GM21528 (cell line): ENCODE data around the gene PPFIBP1.
"Not testable (repeated sequence)": the region's sequence is repeated elsewhere in the genome, so short reads cannot be mapped to it uniquely, and the experiment has no call there.

Source experiments
- ATAC-seq: cut with Tn5 transposase; IDR thresholded peaks from one replicate; pipeline ENCODE4 v1.9.1; 2021; ENCODE audit warnings: mild to moderate bottlenecking, moderate library complexity; ENCODE audit not compliant: unreplicated experiment, low FRiP score

Gene PPFIBP1

GRCh38 chr12:27616356-27617142 is 92.5 kb downstream of the PPFIBP1 start:
- ATAC-seq: no peak

GRCh38 chr12:27618836-27619235 is 94.8 kb downstream of the PPFIBP1 start:
- no peak for ATAC-seq

DNA sequence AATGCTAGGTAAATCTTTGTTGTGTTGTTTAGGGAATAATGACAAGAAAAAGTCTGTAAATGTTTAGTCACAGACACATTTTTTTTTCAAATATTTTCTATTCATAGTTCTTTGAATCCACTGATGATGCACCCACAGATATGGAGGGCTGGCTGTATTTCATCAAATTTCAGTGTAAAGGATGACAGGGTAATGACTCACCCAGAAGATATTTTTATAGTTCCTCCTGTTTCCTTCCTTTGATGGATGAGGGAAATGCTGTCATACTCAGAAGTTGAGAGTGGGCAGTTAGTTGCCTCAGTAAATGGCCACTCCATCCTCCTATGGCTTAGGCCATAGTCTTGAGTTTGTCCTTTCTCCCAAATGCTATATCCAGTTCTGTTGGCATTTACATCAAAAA is 95.3 kb downstream of the PPFIBP1 start:
- no peak for ATAC-seq

- ATAC-seq: no peak
These were observed 96.1 kb downstream of the PPFIBP1 start for GRCh38 chr12:27620121-27620520.

DNA sequence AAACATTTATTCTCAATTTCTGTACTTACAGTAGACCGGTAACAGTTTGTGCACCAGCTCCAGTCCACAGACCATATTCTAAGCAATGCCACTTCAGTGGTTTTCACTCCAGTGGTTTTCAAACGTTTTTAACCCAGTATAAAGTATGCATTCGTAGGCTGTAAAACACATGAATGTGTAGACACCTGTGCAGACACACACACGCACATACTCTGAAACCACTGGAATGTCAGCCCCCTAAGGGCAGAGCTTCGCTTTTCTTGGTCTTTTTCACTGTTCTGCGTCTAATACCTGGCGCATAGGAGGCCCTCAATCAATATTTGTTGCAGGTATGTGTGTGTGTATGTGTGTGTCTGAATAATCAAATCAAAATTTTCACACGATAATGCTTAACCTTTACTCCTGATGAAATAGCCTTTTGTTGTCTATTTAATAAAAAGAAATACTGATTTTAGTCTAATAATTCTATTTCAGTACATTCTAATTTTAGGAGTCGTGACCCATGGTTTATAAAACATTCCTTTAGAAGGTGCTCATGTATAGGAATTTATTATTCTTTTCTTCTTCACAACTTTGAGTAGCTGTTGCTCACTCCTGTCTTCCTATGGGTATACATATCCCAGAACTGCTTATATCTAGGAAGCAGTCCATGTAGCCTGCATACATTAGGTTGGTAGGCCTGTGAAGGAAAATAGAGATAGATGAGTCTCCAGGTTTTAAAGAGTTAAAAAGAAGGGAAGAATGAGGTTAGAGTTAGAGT is 98.6 kb downstream of the PPFIBP1 start:
- no peak for ATAC-seq

DNA sequence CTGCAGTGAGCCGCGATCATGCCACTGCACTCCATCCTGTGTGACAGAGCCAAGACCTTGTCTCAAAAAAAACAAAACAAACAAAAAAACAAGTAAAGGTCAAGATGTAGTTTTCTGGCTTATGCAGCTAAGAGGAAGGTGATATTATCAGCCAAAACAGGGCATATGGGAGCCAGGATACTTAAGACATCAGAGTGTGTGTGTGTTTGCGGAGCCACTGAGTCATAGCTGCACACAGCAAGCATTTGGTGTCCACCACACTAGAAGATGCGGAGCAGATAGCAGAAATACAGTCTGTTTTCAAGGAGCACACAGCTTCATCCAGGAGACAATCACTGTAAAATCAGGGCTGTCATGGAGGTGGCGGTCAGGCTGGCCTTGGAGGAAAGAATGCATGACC is 99.6 kb downstream of the PPFIBP1 start:
- ATAC-seq: no peak

DNA sequence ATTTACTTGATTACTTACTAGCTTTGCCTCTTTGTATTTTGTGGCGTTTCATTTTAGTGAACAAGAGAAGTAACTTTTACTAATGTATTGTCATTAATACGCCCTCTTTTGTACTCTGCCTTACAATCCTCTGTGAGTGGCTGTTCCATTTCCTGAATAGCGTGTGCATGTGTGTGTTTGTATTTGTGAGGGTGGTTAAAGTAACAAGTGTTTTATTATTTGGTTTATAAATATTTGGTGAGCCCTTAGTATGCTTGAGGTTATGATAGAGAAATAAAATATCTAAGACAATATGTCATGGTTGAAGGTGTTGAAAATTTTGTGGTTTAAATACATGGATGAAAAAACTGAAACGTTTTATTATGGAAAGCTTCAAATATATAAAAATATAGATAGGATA is 100.6 kb downstream of the PPFIBP1 start:
- no peak for ATAC-seq

GRCh38 chr12:27627123-27627852 is 103.3 kb downstream of the PPFIBP1 start:
- no peak for ATAC-seq

DNA sequence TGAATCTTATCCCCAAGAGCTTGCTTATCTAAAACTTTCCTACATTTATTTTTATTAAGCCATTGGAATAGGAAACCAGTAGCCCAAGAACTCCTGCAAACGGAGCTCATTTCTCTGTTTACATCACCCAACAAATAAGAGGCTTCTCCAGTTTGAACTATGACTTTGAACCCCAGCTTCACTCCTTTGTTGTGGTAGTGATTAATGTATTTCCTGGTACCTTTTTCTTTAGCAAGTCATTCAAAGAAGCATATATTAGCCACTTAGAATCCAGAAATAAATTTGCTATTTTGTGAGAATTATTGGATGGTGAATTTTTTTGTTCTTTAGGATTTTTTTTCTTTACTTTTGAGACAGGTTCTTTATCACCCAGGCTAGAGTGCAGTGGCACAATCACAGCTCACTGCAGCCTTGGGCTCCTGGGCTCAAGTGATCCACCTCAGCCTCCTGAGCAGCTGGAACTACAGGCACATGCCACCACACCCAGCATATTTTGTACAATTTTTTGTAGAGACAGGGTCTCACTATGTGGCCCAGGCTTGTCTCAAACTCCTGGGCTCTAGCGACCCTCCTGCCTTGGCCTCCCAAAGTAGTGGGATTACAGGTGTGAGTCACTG is 104.0 kb downstream of the PPFIBP1 start:
- not testable (repeated sequence) for ATAC-seq

DNA sequence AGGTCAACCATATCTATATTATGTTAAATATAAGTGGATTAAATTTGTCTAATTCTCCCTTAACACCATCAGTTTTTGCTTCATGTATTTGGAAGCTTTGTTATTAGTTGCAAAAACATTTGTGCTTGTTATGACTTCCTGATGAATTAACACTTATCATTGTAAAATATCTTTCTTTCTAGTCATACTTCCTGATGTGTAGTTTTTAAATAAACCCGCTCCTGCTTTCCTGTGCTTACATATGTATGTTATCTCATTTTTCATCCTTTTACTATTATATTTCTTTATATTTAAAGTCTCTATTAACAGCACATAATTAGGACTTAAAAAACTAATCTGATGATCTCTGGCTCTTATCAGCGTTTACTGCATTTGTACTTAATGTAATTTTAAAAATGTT is 106.2 kb downstream of the PPFIBP1 start:
- not testable (repeated sequence) for ATAC-seq

GRCh38 chr12:27631365-27631764 is 107.4 kb downstream of the PPFIBP1 start:
- no peak for ATAC-seq

GRCh38 chr12:27631813-27632491 is 107.9 kb downstream of the PPFIBP1 start:
- no peak for ATAC-seq

GRCh38 chr12:27635349-27635972 is 111.5 kb downstream of the PPFIBP1 start:
- ATAC-seq: no peak

DNA sequence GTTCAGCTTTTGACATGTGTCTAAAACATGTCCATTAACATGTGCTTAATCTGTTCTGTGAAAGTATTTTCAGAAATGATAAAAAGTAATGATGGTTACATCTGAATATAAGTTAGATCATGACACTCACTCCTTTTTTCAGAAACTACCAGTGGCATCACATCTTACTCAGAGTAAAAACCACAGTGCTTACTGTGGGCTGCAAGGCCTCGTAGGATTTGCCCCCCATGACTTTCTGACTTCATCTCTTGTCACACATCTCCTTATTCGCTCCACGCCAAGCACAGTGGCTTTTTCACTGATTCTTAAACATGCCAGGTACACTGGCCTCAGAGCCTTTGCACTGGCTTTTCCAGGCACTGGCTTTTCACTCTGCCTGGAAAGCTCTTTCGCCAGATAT is 112.6 kb downstream of the PPFIBP1 start:
- not testable (repeated sequence) for ATAC-seq

DNA sequence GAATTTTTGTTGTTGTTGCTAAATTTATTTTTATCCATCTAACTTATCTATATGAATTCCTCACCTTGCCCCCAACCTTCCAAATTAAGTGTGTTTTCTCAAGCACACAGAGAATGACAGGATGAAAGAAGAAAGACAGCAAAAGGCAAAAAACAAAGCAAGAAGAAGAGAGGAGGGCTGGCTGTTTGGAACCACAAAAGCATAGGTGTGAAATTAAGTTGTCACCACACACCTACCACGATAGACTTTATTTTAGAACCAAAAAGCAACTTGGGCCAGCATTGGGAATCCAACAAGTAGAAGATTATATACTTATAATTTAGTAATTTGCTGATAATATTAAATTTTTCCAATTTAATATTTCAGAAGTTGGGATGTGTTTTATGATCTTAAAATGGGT is 113.5 kb downstream of the PPFIBP1 start:
- no peak for ATAC-seq

DNA sequence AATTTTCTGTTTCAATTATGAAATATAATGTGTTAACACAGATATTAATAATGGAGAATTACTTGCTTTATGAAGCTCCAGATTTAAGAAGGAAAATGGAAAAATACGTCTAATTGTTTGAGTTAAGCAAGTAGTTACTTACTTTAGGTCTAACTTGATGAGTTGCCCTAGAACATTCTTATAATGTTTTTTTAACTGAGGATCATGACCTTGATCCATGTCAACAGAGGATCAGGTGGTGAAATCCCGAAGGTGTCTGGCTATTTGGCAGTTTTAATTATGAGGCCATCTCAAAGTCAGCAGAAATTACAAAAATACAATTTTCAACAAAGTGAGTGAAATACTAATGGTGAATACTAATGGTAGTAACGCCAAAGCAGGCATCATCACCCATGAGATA is 115.3 kb downstream of the PPFIBP1 start:
- no peak for ATAC-seq

DNA sequence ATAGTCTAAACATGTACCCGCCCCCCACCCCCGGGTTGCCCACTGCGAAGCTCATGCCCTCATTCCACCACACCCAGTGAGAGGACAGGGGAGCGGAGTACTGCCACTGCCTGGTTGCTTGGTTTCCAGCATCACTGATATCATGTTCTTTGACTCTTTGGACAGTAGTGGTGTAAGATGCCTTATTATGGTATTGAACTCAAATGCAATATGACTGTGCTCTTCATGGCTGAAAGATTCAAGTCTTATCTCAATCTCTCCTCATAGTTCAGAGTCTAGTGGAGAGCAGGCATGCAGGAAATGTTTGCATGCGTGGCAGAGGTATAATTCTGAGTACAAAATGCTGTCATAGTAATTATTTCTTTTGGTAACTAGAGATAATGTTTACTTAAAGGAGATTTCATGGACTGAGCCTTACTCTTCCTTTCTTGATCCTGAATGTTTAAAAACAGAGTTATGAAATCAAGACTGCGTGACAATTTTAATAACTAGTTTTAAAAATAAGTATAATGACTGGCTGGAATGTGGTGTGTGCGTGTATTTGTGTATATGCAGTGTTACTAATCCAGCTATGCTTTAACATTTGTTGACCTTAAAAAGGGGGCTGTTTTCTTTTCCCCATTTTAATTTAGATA is 116.7 kb downstream of the PPFIBP1 start:
- not testable (repeated sequence) for ATAC-seq

- ATAC-seq: not testable (repeated sequence)
These were observed 118.4 kb downstream of the PPFIBP1 start for GRCh38 chr12:27642361-27642760.

DNA sequence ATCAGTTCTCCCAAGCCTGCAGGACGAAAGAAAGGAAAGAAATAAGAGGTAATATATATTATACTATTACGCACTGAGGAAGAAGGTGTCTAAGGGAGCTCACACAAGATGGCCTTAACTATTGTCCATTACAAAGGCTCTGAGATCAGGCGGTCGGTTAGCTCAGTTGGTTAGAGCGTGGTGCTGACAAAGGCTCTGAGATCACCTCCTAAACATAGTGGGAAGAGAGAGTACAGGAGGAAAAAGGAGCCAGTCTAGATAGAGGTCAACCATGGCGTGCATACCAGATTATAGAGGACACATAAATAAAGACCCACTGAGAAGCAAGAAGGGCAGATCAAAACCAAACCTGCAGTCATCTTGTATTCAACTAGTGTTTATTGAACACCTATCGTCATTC is 118.9 kb downstream of the PPFIBP1 start:
- not testable (repeated sequence) for ATAC-seq
